HepG2 (cell line): ENCODE results near the gene PAQR6. TPM values are rescaled to one million over a fixed set of nuclear protein-coding genes. Genes with fewer than 3 reads are reported as not detected.

Experiments
- BCL3 ChIP-seq: sonication (generic); formaldehyde crosslinking; IDR thresholded peaks from 2 replicates; pipeline ENCODE4 v1.5.1; 2020; ENCODE audit warnings: mild to moderate bottlenecking, missing genetic modification reagents, moderate library complexity
- CC2D1A ChIP-seq: sonication (generic); formaldehyde crosslinking; IDR thresholded peaks from 2 replicates; pipeline ENCODE4 v1.8.1; 2023; ENCODE audit warnings: mild to moderate bottlenecking, missing genetic modification reagents
- CERS6 ChIP-seq: sonication (generic); formaldehyde crosslinking; IDR thresholded peaks from 2 replicates; pipeline ENCODE4 v1.5.0; 2020; ENCODE audit warnings: missing genetic modification reagents
- EEA1 ChIP-seq: sonication (generic); formaldehyde crosslinking; IDR thresholded peaks from 2 replicates; pipeline ENCODE4 v1.5.1; 2020; ENCODE audit warnings: mild to moderate bottlenecking, missing genetic modification reagents, borderline replicate concordance
- GABPA ChIP-seq, 2 experiments: IDR thresholded peaks; 2 replicates each; pipeline ENCODE4 v1.6.1; 2011 to 2016; ENCODE audit warnings: low read depth in 2 of 2, low read length in 1 of 2, missing biosample characterization in 1 of 2, missing genetic modification characterization in 1 of 2
- GATAD1 ChIP-seq: IDR thresholded peaks from 2 replicates; pipeline ENCODE4 v1.6.1; 2016; ENCODE audit warnings: missing genetic modification reagents, missing compliant biosample characterization
- ISL2 ChIP-seq: sonication (generic); formaldehyde crosslinking; IDR thresholded peaks from 2 replicates; pipeline ENCODE4 v1.5.0; 2020; ENCODE audit warnings: missing genetic modification reagents
- JARID2 ChIP-seq: sonication (generic); formaldehyde crosslinking; IDR thresholded peaks from 2 replicates; pipeline ENCODE4 v1.8.1; 2023; ENCODE audit warnings: missing genetic modification reagents, inconsistent platforms; ENCODE audit not compliant: insufficient replicate concordance
- JDP2 ChIP-seq: sonication (generic); formaldehyde crosslinking; IDR thresholded peaks from 2 replicates; pipeline ENCODE4 v1.8.1; 2022; ENCODE audit warnings: missing genetic modification reagents, borderline replicate concordance
- KDM6A ChIP-seq: IDR thresholded peaks from 2 replicates; pipeline ENCODE4 v1.6.1; 2016; ENCODE audit warnings: low read depth
- MTF1 ChIP-seq: sonication (generic); formaldehyde crosslinking; IDR thresholded peaks from 2 replicates; pipeline ENCODE4 v1.5.0; 2020; ENCODE audit warnings: missing genetic modification reagents
- ONECUT2 ChIP-seq: sonication (generic); formaldehyde crosslinking; IDR thresholded peaks from 2 replicates; pipeline ENCODE4 v1.4.0; 2020; ENCODE audit warnings: missing genetic modification reagents
- PLRG1 ChIP-seq: fragments of 450-650 bp; conservative IDR thresholded peaks from 2 replicates; pipeline ENCODE4 v1.6.1; 2016
- RXRA ChIP-seq: sonication (generic); formaldehyde crosslinking; IDR thresholded peaks from 2 replicates; pipeline ENCODE4 v1.5.1; 2020; ENCODE audit warnings: missing genetic modification reagents
- SNAI1 ChIP-seq: sonication (generic); formaldehyde crosslinking; IDR thresholded peaks from 2 replicates; pipeline ENCODE4 v1.5.0; 2020; ENCODE audit warnings: mild to moderate bottlenecking, missing genetic modification reagents, borderline replicate concordance
- TBL1XR1 ChIP-seq: fragments of 150-350 bp; IDR thresholded peaks from 2 replicates; pipeline ENCODE4 v1.6.1; 2014; ENCODE audit warnings: borderline replicate concordance, low read length; ENCODE audit not compliant: partially characterized antibody
- TP53 ChIP-seq: sonication (generic); formaldehyde crosslinking; conservative IDR thresholded peaks from 2 replicates; pipeline ENCODE4 v1.4.0; 2020; ENCODE audit warnings: missing genetic modification reagents
- TSC22D2 ChIP-seq: sonication (generic); formaldehyde crosslinking; IDR thresholded peaks from 2 replicates; pipeline ENCODE4 v1.5.1; 2020; ENCODE audit warnings: missing genetic modification reagents, mild to moderate bottlenecking, borderline replicate concordance
- U2AF2 ChIP-seq: fragments of 200-400 bp; formaldehyde crosslinking; IDR thresholded peaks from 2 replicates; pipeline ENCODE4 v1.6.1; 2017; ENCODE audit warnings: low read depth, mild to moderate bottlenecking, low read length
- ZBTB42 ChIP-seq: sonication (generic); formaldehyde crosslinking; IDR thresholded peaks from 2 replicates; pipeline ENCODE4 v1.5.0; 2020; ENCODE audit warnings: mild to moderate bottlenecking, missing genetic modification reagents
- ZIK1 ChIP-seq: sonication (generic); formaldehyde crosslinking; IDR thresholded peaks from 2 replicates; pipeline ENCODE4 v1.5.0; 2020; ENCODE audit warnings: mild to moderate bottlenecking, low read depth, missing genetic modification reagents, borderline replicate concordance
- ZNF253 ChIP-seq: sonication (generic); formaldehyde crosslinking; IDR thresholded peaks from 2 replicates; pipeline ENCODE4 v1.8.0; 2022; ENCODE audit warnings: mild to moderate bottlenecking, missing genetic modification reagents, borderline replicate concordance
- ZNF275 ChIP-seq: sonication (generic); formaldehyde crosslinking; IDR thresholded peaks from 2 replicates; pipeline ENCODE4 v1.8.0; 2022; ENCODE audit warnings: missing genetic modification reagents, mild to moderate bottlenecking, inconsistent platforms, borderline replicate concordance
- ZNF570 ChIP-seq: sonication (generic); formaldehyde crosslinking; IDR thresholded peaks from 2 replicates; pipeline ENCODE4 v1.4.0; 2020; ENCODE audit warnings: mild to moderate bottlenecking, missing genetic modification reagents, borderline replicate concordance
- ZNF577 ChIP-seq: sonication (generic); formaldehyde crosslinking; IDR thresholded peaks from 2 replicates; pipeline ENCODE4 v1.4.0; 2020; ENCODE audit warnings: mild to moderate bottlenecking, low read depth, missing genetic modification reagents, borderline replicate concordance
- ZNF7 ChIP-seq: IDR thresholded peaks from 2 replicates; pipeline ENCODE4 v1.6.1; 2016; ENCODE audit warnings: missing biosample characterization, missing genetic modification reagents
- ZNF879 ChIP-seq: sonication (generic); formaldehyde crosslinking; IDR thresholded peaks from 2 replicates; pipeline ENCODE4 v1.8.1; 2023; ENCODE audit warnings: missing genetic modification reagents
- ZSCAN25 ChIP-seq: sonication (generic); formaldehyde crosslinking; IDR thresholded peaks from 2 replicates; pipeline ENCODE4 v1.8.0; 2022; ENCODE audit warnings: mild to moderate bottlenecking, missing genetic modification reagents
- polyA plus RNA-seq, 8 experiments: library from polyadenylated mRNA; depleted of rRNA in 3 of 8; stranded (reverse) in 7 of 8; unstranded in 1 of 8; fragments of >200 nt; fragmentation: Illumina TruSeq in 4 of 8; extraction: Trizol in 4 of 8; gene quantifications; 2 replicates each; pipeline versions ENCODE4 v1.2.1 to v1.2.3, GENCODE V29; 2011 to 2016; ENCODE audit warnings: low read depth in 4 of 8, missing spikeins in 1 of 8, mixed read lengths in 1 of 8; ENCODE audit not compliant: insufficient read depth in 1 of 8
- total RNA-seq, 5 experiments: library from RNA; depleted of rRNA; stranded (reverse); fragments of >200 nt; fragmentation: Illumina TruSeq; extraction: Trizol; gene quantifications; 2 replicates each; pipeline ENCODE4 v1.2.3, GENCODE V29; 2016; ENCODE audit warnings: low read depth in 1 of 5

The PAQR6 gene
- total and polyA plus RNA-seq, 2 of the 13 experiments (the other 11 are each of a cell fraction or from before 2014, with no cell fraction given), result 0.82 to 1.4 TPM

- TF ChIP-seq TP53 (CRISPR knock-in tag) (peak; percentile 69; the same call in 1 of the 2 replicates), BCL3 (CRISPR knock-in tag) (no peak), CERS6 (CRISPR knock-in tag) (no peak), TBL1XR1 (peak; percentile 43), CC2D1A (no peak; the same call in 1 of the 2 replicates), EEA1 (CRISPR knock-in tag) (0 out of 2 replicates have a peak, but pooled peaks have one; percentile 79), ZNF577 (0 out of 2 replicates have a peak, but pooled peaks have one; percentile 38), KDM6A (CRISPR knock-in tag) (no peak), U2AF2 (no peak), JARID2 (CRISPR knock-in tag) (peak; percentile 85), PLRG1 (no peak), ZNF253 (CRISPR knock-in tag) (peak; percentile 73; the same call in 1 of the 2 replicates), ISL2 (peak; percentile 69), ZSCAN25 (CRISPR knock-in tag) (no peak), ZNF570 (CRISPR knock-in tag) (no peak), ZIK1 (no peak; the same call in 1 of the 2 replicates), GABPA (IDR thresholded peaks at IDR 0.05; ENCODE audit: low read depth, low read length) (peak; percentile 57), GABPA (CRISPR knock-in tag; IDR thresholded peaks at IDR 0.05; ENCODE audit: low read depth) (peak; percentile 93), ZNF879 (CRISPR knock-in tag) (no peak), TSC22D2 (no peak; the same call in 1 of the 2 replicates), GATAD1 (CRISPR knock-in tag) (peak; percentile 96), ZNF7 (CRISPR knock-in tag) (no peak), MTF1 (no peak), JDP2 (CRISPR knock-in tag) (no peak), ZBTB42 (0 out of 2 replicates have a peak, but pooled peaks have one; percentile 50), ONECUT2 (CRISPR knock-in tag) (0 out of 2 replicates have a peak, but pooled peaks have one; percentile 22), RXRA (CRISPR knock-in tag) (peak; percentile 75), ZNF275 (CRISPR knock-in tag) (peak; percentile 66; the same call in 1 of the 2 replicates), SNAI1 (CRISPR knock-in tag) (no peak)
Measured at GRCh38 chr1:156282479-156283222, 34.8 kb upstream of the PAQR6 start, which contains the start of gene SMG5 (continued).
